Motor neuron (in vitro differentiated cells): Measurements from ENCODE around the gene ARMC3. TPM values are rescaled to one million over a fixed set of nuclear protein-coding genes. Genes with fewer than 3 reads are reported as not detected.

ENCODE experiments used
- ATAC-seq, 8 experiments: fragments of 200-7000 bp; cut with Tn5 transposase; replicated peaks in 6 of 8; 2 replicates each; pipeline ENCODE4 v1.8.0; 2021; ENCODE audit warnings: mild to moderate bottlenecking in 8 of 8, moderate library complexity in 8 of 8
- H3K27ac ChIP-seq, 2 donors: fragments of 250-450 bp; sonication (Bioruptor Pico); 2 replicates each; pipeline ENCODE4 v1.9.0; 2021; ENCODE audit warnings: antibody characterized with exemption in 2 of 2, mild to moderate bottlenecking in 2 of 2, moderate library complexity in 1 of 2
- H3K4me1 ChIP-seq, 2 donors: fragments of 250-450 bp; sonication (Bioruptor Pico); replicated peaks in 1 of 2; 2 replicates each; pipeline ENCODE4 v1.6.1; 2021; ENCODE audit warnings: antibody characterized with exemption in 2 of 2, mild to moderate bottlenecking in 2 of 2, moderate library complexity in 1 of 2
- H3K4me3 ChIP-seq, 5 donors: fragments of 250-450 bp; sonication (Bioruptor Pico); 2 replicates each; pipeline ENCODE4 v1.9.0; 2021; ENCODE audit warnings: antibody characterized with exemption in 5 of 5, mild to moderate bottlenecking in 5 of 5, moderate library complexity in 4 of 5
- WGBS, 10 experiments: fragments of 450-650 bp; shearing (Covaris generic); methylation state at CpG; one replicate each; pipeline ENCODE4 v1.0.0; 2022; 5-methylcytosine and 5-hydroxymethylcytosine counted together
- in situ Hi-C, 9 experiments: fragments of 400-800 bp; cut with MboI; loops; one replicate each; pipeline ENCODE4 v1.15.0; 2021; ENCODE audit warnings: low sequenced_read_pairs in 9 of 9, low pct_unique_long_range_greater_than_20kb in 2 of 9; ENCODE audit not compliant: unreplicated experiment in 9 of 9
- total RNA-seq, 8 experiments: library from RNA; unstranded; fragments of 300-600 nt; gene quantifications; 2 replicates each; pipeline versions ENCODE4 v1.2.3 to v1.2.4, GENCODE V29; 2022

ARMC3 gene
- total RNA-seq, 8 experiments from 2014 or later, result 0.21 to 43.8 (median 0.92) TPM

DNA sequence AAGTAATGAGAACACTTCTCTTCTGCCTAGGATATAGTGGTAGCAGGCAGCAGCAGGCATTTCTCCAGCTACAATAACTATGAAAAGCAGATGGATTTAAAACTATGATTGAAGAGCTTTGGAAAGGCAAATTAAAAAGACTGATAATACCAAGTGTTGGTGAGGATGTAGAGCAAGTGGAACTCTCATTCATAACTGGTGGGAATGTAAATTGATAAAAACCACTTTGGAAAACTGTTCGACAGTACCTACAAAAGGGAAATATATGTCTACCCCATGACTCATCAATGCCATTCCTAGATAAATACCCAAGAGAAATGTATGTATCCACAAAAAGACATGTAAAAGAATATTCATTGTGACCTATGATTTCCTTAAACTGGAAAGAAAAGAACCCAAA, 14.6 kb downstream of the ARMC3 start:
- no peaks in the 10 kb centered on the region for H3K4me1 ChIP-seq
- no peak overlapping the region for H3K27ac ChIP-seq
- H3K4me3 ChIP-seq, result no peak overlapping the region
- 0 to 100% (median 95%) methylated on average over 1 of the region's 1 CpG; no CpG with 5 or more reads in 2 of the 10 experiments for WGBS, 10 experiments
- ATAC-seq, result no peak
- in situ Hi-C loops, result no loop called here

- ATAC-seq, result no peak
- Histone ChIP-seq H3K27ac (no peak overlapping the region), H3K4me1 (no peaks in the 10 kb centered on the region), H3K4me3 (no peak overlapping the region)
- in situ Hi-C loops, result no loop called here
- 88 to 100% (median 98%) methylated on average over 1 to 2 of the region's 2 CpGs for WGBS, 10 experiments
Observed at GRCh38 chr10:22945934-22946673, 18.3 kb downstream of the ARMC3 start.

DNA sequence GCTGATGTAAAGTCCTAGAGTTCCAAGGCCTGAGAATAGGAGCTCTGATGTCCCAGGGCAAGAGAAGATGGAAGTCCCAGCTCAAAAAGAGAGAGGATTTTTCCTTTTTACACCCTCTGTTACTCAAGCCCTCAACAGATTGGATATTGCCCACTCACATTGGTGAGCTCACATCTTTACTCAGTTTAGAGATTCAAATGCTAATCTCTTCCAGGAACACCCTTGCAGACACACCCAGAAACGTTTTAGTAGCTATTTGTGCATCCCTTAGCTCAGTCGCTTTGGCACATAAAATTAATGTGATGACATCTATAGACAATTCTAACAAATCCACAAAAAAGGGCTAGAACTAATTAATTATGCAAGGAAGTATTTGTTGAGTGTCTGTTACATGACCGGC, 27.1 kb downstream of the ARMC3 start:
- peak in 3 of 8 experiments; percentile 95 to 99 (median 98) for ATAC-seq
- in situ Hi-C loops, result no loop called here

DNA sequence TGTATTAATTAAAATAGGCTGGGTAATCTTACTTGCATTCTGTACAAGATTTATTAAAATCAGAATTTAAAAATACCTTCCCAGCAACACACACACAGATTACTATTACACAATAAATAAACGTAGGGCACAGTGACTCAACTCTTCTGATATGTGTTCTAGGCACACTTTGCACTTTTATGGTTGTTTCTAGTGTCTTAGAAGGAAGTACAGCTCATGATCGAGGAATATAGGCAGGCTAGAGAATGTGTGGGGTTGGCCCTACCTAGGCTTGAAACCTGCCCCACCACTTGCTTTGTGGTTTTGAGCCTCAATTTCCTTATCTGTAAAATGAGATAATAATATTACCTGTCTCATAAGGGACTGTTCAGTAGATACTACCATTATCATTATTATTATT, 30.5 kb downstream of the ARMC3 start:
- in situ Hi-C loops, result no loop called here
- H3K27ac ChIP-seq, result no peak overlapping the region
- no peak for ATAC-seq
- H3K4me3 ChIP-seq, result no peak overlapping the region
- WGBS, 10 experiments, result 13 to 100% (median 83%) methylated on average over 1 to 2 of the region's 2 CpGs; no CpG with 5 or more reads in 3 of the 10 experiments
- H3K4me1 ChIP-seq, result no peaks in the 10 kb centered on the region

More for the DNA sequence above, 27.1 kb downstream of the ARMC3 start:
- no peaks in the 10 kb centered on the region for H3K4me1 ChIP-seq
- no peak overlapping the region for H3K27ac ChIP-seq
- 28 to 100% (median 71%) methylated on average over 1 to 3 of the region's 3 CpGs; no CpG with 5 or more reads in 2 of the 10 experiments for WGBS, 10 experiments
- no peak overlapping the region for H3K4me3 ChIP-seq

DNA sequence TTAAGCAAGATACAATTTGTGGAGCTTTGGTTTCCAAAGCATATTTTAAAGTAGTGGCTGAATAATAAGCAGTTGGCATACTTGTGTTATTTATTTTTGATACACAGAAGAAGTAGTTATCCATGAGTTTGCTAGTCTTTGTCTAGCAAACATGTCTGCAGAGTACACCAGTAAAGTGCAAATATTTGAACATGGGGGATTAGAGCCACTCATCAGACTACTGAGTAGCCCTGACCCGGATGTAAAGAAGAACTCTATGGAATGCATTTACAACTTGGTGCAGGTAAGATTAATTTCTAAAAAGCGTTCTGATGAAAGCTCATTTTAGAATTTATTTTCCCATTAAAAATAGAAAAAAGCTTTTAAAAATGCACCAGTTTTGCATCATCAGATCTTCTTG, 31.4 kb downstream of the ARMC3 start:
- WGBS, 10 experiments, result 63 to 100% (median 87%) methylated on average over 1 to 2 of the region's 2 CpGs

GRCh38 chr10:22959950-22960349, 32.1 kb downstream of the ARMC3 start:
- no peak overlapping the region for H3K4me3 ChIP-seq
- in situ Hi-C loops, result no loop called here
- H3K4me1 ChIP-seq, result no peaks in the 10 kb centered on the region
- 0 to 86% (median 67%) methylated on average over 1 to 3 of the region's 3 CpGs; no CpG with 5 or more reads in 3 of the 10 experiments for WGBS, 10 experiments
- ATAC-seq, result no peak
- no peak overlapping the region for H3K27ac ChIP-seq

More for the DNA sequence above, 31.4 kb downstream of the ARMC3 start:
- H3K4me3 ChIP-seq, result no peak overlapping the region
- ATAC-seq, result peak in 1 of 8 experiments; percentile 56
- no peaks in the 10 kb centered on the region for H3K4me1 ChIP-seq
- H3K27ac ChIP-seq, result no peak overlapping the region
- in situ Hi-C loops, result no loop called here

GRCh38 chr10:22962817-22963216, 35.0 kb downstream of the ARMC3 start:
- 20 to 100% (median 89%) methylated on average over 1 of the region's 1 CpG; no CpG with 5 or more reads in 5 of the 10 experiments for WGBS, 10 experiments
- in situ Hi-C loops, result no loop called here
- ATAC-seq, result no peak
- H3K4me1 ChIP-seq, result no peaks in the 10 kb centered on the region
- no peak overlapping the region for H3K27ac ChIP-seq
- no peak overlapping the region for H3K4me3 ChIP-seq

- Histone ChIP-seq H3K4me1 (no peaks in the 10 kb centered on the region), H3K27ac (no peak overlapping the region), H3K4me3 (no peak overlapping the region)
- no peak for ATAC-seq
- in situ Hi-C loops, result no loop called here
- WGBS, 10 experiments, result 42 to 82% (median 60%) methylated on average over 1 to 5 of the region's 5 CpGs; no CpG with 5 or more reads in 1 of the 10 experiments
Observed at GRCh38 chr10:22969704-22970103, 41.9 kb downstream of the ARMC3 start.

- ATAC-seq, result peak in 2 of 8 experiments; percentile 17 to 25
- WGBS, 10 experiments, result 20 to 86% (median 75%) methylated on average over 1 of the region's 1 CpG; no CpG with 5 or more reads in 3 of the 10 experiments
- H3K4me1 ChIP-seq, result no peaks in the 10 kb centered on the region
- H3K27ac ChIP-seq, result no peak overlapping the region
- no peak overlapping the region for H3K4me3 ChIP-seq
- in situ Hi-C loops, result loop anchor here in 4 of 9 experiments (25.0 kb wide), 3 partner anchors 389 to 1489 kb away; no protein-coding TSS in a partner anchor
Observed at GRCh38 chr10:22976534-22976933, 48.7 kb downstream of the ARMC3 start.

DNA sequence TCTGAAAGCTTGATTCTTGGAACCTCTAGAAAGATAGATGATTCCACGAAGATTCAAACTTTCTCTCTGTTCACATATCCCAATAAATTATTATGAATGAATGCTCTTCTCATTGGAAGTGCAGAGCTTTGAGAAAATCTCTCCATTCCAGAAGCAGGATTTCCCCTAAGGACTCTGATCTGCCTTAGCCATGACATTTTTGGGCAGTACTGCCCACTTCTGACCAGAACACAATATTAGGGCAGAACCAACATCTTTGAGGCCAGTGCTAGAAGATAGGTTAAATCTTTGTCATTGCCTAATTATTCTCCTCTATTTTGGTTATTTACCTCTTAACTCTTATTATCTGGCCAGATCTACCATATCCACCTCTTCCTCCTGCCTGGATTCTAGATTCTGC, 49.9 kb downstream of the ARMC3 start:
- no peak for ATAC-seq
- Histone ChIP-seq H3K27ac (no peak overlapping the region), H3K4me1 (no peaks in the 10 kb centered on the region), H3K4me3 (no peak overlapping the region)
- in situ Hi-C loops, result loop anchor here in 4 of 9 experiments (25.0 kb wide), 3 partner anchors 390 to 1490 kb away; no protein-coding TSS in a partner anchor
- whole genome bisulfite sequencing, 10 experiments, result 14 to 100% (median 71%) methylated on average over 1 of the region's 1 CpG; no CpG with 5 or more reads in 3 of the 10 experiments

DNA sequence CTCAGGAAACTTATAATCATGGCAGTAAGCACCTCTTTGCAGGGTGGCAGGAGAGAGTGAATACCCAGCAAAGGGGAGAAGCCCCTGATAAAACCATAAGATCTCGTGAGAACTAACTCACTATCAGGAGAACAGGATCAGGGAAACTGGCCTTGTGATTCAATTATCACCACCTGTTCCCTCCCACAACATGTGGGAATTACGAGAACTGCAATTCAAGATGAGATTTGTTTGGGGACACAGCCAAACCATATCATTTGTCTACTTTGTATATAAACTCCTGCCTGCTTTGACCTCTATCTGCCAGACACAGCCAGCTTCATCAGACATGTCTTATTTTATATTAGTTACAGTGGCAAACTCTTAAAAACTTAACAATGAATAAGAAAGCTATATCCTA, 50.4 kb downstream of the ARMC3 start:
- Histone ChIP-seq H3K4me1 (no peaks in the 10 kb centered on the region), H3K4me3 (no peak overlapping the region), H3K27ac (no peak overlapping the region)
- WGBS, 10 experiments, result 75 to 93% (median 82%) methylated on average over 1 to 2 of the region's 2 CpGs; no CpG with 5 or more reads in 4 of the 10 experiments
- in situ Hi-C loops, result loop anchor here in 4 of 9 experiments (25.0 kb wide), 3 partner anchors 391 to 1491 kb away; no protein-coding TSS in a partner anchor
- no peak for ATAC-seq

DNA sequence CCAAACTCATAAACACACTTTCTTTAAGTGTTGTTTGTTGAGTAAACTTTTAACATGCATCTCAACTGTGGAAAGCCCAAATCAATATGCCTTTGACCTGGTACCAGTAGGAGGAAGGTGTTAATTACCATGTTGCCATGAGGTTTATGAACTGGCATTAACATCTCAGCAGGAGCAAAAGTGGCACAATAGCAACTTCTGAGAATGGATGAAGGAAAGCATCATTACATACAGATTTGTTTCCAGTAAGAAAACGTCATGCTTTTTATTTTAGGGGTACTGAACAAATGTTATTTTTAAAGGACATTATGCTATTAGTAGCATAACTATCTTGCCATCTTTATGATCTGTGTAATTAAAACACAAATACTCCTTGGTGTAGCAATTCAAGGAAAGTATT, 51.1 kb downstream of the ARMC3 start:
- Histone ChIP-seq H3K4me1 (no peaks in the 10 kb centered on the region), H3K4me3 (no peak overlapping the region), H3K27ac (no peak overlapping the region)
- in situ Hi-C loops, result loop anchor here in 4 of 9 experiments (25.0 kb wide), 3 partner anchors 392 to 1492 kb away; no protein-coding TSS in a partner anchor
- peak in 1 of 8 experiments; percentile 14 for ATAC-seq
- WGBS, 10 experiments, result 0 to 83% (median 40%) methylated on average over 1 of the region's 1 CpG; no CpG with 5 or more reads in 1 of the 10 experiments

DNA sequence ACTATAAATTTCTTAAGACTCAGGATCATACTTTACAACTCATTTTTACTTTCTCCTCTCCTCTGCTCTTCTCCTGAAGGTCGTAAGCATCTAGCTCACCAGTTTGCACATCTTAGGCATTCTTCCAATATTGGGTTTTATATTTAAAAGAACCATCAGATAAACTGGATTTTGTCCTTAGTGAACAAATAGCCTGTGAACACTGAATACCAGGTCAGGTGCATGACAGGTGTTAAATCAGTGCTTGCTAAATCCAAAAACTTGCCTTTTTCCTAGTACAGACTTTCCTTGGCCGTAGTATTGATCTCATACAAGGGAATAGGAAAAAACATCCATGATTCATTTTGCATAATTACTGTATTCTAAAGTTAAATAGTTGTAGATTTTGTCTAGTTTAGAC, 53.0 kb downstream of the ARMC3 start:
- Histone ChIP-seq H3K4me3 (no peak overlapping the region), H3K27ac (no peak overlapping the region), H3K4me1 (no peaks in the 10 kb centered on the region)
- no peak for ATAC-seq
- WGBS, 10 experiments, result 20 to 100% (median 90%) methylated on average over 1 to 2 of the region's 2 CpGs; no CpG with 5 or more reads in 1 of the 10 experiments
- in situ Hi-C loops, result loop anchor here in 5 of 9 experiments (10.0 to 25.0 kb wide), 4 partner anchors 394 to 1494 kb away; partner anchors contain the start of gene DNAJC1 (in 1 of the 5)
